HFFc6 (cell line): ENCODE results near the gene DCLK1. TPM values are rescaled to one million over a fixed set of nuclear protein-coding genes. Genes with fewer than 3 reads are reported as not detected.

Experiments used
- DNase-seq: peaks from one replicate; pipeline ENCODE4 v3.0.0-alpha.2; 2018
- H3K27ac Mint-ChIP-seq: 2 replicates; pipeline ENCODE4 v1.8.0; 2020; ENCODE audit warnings: mild to moderate bottlenecking, mixed read lengths
- H3K27me3 Mint-ChIP-seq: 2 replicates; pipeline ENCODE4 v1.8.0; 2021; ENCODE audit warnings: mild to moderate bottlenecking, moderate library complexity, mixed read lengths; ENCODE audit not compliant: insufficient read depth
- H3K36me3 Mint-ChIP-seq: 2 replicates; pipeline ENCODE4 v1.8.0; 2021; ENCODE audit warnings: low read depth, mixed read lengths
- H3K4me1 Mint-ChIP-seq: 2 replicates; pipeline ENCODE4 v1.8.0; 2020; ENCODE audit warnings: low read depth, mixed read lengths
- H3K4me3 Mint-ChIP-seq: 2 replicates; pipeline ENCODE4 v1.8.0; 2020; ENCODE audit warnings: mild to moderate bottlenecking, moderate library complexity, mixed read lengths
- H3K9me3 Mint-ChIP-seq: 2 replicates; pipeline ENCODE4 v1.8.0; 2020; ENCODE audit warnings: mild to moderate bottlenecking, mixed read lengths
- total RNA-seq, 6 experiments: library from RNA; stranded (reverse); fragmentation: NEBNext Ultra II Directional; extraction: Animal tissue kit (Norgen Biotek cat#: 25700); gene quantifications; 2 replicates in 1 of 6; 3 replicates in 5 of 6; pipeline ENCODE4 v1.2.3, GENCODE V29; 2021
- TF ChIP-seq, protein P1 (sequence below): fragments of 200-600 bp; sonication (generic); IDR thresholded peaks from 2 replicates; pipeline ENCODE4 v1.5.0; 2021; ENCODE audit warnings: antibody characterized with exemption, mild to moderate bottlenecking

Gene DCLK1
- total RNA-seq, 6 experiments from 2014 or later = not detected

DNA sequence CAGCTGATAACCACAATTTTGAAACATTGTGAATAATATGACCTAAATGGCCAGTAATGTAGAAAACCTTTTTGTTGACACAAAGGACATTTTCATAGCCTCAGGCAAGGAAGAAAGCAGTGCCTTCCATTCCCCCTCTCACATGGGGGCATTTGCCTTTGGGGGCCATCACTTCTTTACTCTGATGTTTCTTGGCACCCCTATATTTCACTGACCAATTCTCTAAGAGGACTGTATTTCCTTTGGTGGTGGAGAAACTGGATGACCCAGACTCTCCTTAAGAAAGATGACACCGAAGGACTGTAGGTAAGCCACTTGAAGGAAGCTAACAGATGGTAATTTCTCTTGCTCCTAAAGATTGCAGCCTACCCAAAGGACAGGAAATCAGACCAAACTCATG, 254.6 kb downstream of the DCLK1 start:
- Mint-ChIP-seq H3K27me3 (peaks cover 9% of the 10 kb centered on the region), H3K36me3 (no peaks in the 10 kb centered on the region), H3K4me3 (no peak overlapping the region), H3K4me1 (no peaks in the 10 kb centered on the region), H3K9me3 (no peaks in the 10 kb centered on the region), H3K27ac (no peak overlapping the region)
- TF ChIP-seq, protein P1, sequence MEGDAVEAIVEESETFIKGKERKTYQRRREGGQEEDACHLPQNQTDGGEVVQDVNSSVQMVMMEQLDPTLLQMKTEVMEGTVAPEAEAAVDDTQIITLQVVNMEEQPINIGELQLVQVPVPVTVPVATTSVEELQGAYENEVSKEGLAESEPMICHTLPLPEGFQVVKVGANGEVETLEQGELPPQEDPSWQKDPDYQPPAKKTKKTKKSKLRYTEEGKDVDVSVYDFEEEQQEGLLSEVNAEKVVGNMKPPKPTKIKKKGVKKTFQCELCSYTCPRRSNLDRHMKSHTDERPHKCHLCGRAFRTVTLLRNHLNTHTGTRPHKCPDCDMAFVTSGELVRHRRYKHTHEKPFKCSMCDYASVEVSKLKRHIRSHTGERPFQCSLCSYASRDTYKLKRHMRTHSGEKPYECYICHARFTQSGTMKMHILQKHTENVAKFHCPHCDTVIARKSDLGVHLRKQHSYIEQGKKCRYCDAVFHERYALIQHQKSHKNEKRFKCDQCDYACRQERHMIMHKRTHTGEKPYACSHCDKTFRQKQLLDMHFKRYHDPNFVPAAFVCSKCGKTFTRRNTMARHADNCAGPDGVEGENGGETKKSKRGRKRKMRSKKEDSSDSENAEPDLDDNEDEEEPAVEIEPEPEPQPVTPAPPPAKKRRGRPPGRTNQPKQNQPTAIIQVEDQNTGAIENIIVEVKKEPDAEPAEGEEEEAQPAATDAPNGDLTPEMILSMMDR = no peak
- DNase-seq = no peak

DNA sequence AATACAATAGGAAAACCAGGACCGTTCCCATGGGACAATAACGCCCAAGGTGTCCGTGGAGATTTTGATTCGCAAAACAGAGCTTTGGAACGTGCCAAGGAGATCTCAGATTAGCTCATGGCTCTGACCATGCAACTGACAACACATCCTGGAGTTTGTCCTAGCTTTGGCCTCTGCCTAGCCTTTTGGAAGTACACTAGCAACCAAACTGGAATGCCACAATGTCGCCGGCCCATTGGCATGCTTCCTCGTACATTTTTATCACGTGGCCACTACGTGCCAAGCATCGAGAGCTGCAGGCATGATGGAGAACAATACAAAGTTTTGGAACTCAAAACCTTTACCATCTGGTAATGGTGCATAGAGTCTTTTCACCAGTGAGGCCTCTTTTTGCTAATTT, 256.5 kb downstream of the DCLK1 start:
- Mint-ChIP-seq H3K4me1 (no peaks in the 10 kb centered on the region), H3K27me3 (peaks cover 9% of the 10 kb centered on the region), H3K4me3 (no peak overlapping the region), H3K36me3 (no peaks in the 10 kb centered on the region), H3K27ac (no peak overlapping the region), H3K9me3 (no peaks in the 10 kb centered on the region)
- TF ChIP-seq, protein P1 = no peak
- no peak for DNase-seq

DNA sequence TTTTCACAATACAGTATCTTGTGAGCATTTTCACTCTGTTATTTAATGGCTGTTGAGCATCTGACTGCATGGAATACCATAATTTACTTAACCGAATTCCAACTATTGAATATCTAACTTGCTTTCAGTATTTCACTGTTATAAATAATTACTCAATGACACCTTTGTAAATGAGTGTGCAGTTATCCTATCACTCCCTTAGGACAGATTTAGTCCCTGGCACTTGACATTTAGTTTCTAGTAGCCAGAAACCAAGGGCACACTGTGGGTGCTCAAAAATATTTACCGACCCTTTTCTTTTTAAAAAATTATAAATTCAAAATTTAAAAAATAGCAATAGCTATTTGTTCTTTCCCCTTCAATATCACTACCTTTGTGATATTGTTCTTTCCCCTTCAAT, 258.8 kb downstream of the DCLK1 start:
- no peak overlapping the region for H3K4me3 Mint-ChIP-seq
- no peak overlapping the region for H3K27ac Mint-ChIP-seq
- DNase-seq = no peak
- TF ChIP-seq, protein P1 = no peak
- H3K27me3 Mint-ChIP-seq = peaks cover 9% of the 10 kb centered on the region
- no peaks in the 10 kb centered on the region for H3K36me3 Mint-ChIP-seq
- H3K9me3 Mint-ChIP-seq = no peaks in the 10 kb centered on the region
- no peaks in the 10 kb centered on the region for H3K4me1 Mint-ChIP-seq

DNA sequence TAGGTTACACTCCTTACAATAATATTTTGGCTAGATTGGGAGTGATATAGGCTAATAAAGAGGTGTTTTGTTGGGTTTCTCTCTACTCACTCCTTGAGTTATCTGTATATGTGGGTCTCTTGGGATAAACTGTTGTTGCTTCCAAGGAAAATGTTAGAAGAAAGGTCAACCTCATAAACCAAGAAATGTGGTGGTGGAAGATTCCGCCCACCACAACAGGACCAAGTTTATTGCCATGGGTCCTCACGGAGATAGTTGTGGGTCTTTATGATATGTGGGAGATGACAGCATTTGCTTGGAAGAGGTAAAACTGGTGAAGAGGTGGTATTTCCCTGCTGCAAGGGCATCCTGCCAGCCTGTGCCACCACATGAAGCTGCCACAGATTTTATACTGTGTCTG, 259.6 kb downstream of the DCLK1 start:
- H3K9me3 Mint-ChIP-seq = no peaks in the 10 kb centered on the region
- no peaks in the 10 kb centered on the region for H3K36me3 Mint-ChIP-seq
- H3K27me3 Mint-ChIP-seq = peaks cover 7% of the 10 kb centered on the region
- no peak overlapping the region for H3K27ac Mint-ChIP-seq
- H3K4me3 Mint-ChIP-seq = no peak overlapping the region
- TF ChIP-seq, protein P1 = no peak
- no peak for DNase-seq
- H3K4me1 Mint-ChIP-seq = no peaks in the 10 kb centered on the region

DNA sequence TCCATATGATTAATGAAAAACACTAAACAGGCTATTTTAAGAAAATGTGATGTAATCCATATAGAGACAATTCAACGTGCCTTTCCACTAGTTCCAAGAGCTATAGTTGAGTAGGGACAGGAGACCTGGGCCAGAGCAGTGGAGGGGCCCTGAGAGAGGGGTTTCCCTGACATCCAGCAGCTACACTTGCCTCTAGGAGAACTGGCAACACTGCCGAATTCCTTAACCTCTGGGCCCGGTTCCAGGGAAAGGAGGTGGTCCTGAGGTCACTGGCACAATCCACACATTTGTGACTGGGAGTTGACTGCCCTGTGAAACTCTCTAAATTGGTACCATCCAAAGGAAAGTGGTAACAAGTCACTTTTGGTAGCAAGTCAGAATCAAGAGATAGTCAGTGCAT, 264.4 kb downstream of the DCLK1 start:
- DNase-seq = no peak
- Mint-ChIP-seq H3K27me3 (peaks cover 5% of the 10 kb centered on the region), H3K36me3 (no peaks in the 10 kb centered on the region; the same call in 1 of the 2 replicates), H3K4me3 (no peak overlapping the region), H3K27ac (no peak overlapping the region), H3K9me3 (no peaks in the 10 kb centered on the region), H3K4me1 (no peaks in the 10 kb centered on the region; the same call in 1 of the 2 replicates)
- TF ChIP-seq, protein P1 = no peak
